Mucosa of stomach (tissue), 1 donor: Measurements from ENCODE around the gene DACT1.
"Not testable (repeated sequence)": the region's sequence is repeated elsewhere in the genome, so short reads cannot be mapped to it uniquely, and the experiment has no call there.

ENCODE experiments used
- H3K27me3 ChIP-seq: one replicate; pipeline ENCODE4 v1.7.0; 2013; ENCODE audit warnings: mild to moderate bottlenecking, low read length; ENCODE audit not compliant: control insufficient read depth, insufficient read depth
- H3K36me3 ChIP-seq: one replicate; pipeline ENCODE4 v1.7.0; 2013; ENCODE audit warnings: low read length; ENCODE audit not compliant: control insufficient read depth, insufficient read depth
- H3K4me1 ChIP-seq: one replicate; pipeline ENCODE4 v1.7.0; 2013; ENCODE audit warnings: mild to moderate bottlenecking, low read length; ENCODE audit not compliant: control insufficient read depth, insufficient read depth
- H3K4me3 ChIP-seq: one replicate; pipeline ENCODE4 v1.7.0; 2013; ENCODE audit warnings: low read length
- H3K9ac ChIP-seq: one replicate; pipeline ENCODE4 v1.7.0; 2013; ENCODE audit warnings: mild to moderate bottlenecking, low read length, moderate library complexity
- H3K9me3 ChIP-seq: one replicate; pipeline ENCODE4 v1.7.0; 2013; ENCODE audit warnings: mild to moderate bottlenecking, low read length, moderate library complexity; ENCODE audit not compliant: control insufficient read depth
- donor health status: Pancreatic carcinoma.

Gene DACT1

DNA sequence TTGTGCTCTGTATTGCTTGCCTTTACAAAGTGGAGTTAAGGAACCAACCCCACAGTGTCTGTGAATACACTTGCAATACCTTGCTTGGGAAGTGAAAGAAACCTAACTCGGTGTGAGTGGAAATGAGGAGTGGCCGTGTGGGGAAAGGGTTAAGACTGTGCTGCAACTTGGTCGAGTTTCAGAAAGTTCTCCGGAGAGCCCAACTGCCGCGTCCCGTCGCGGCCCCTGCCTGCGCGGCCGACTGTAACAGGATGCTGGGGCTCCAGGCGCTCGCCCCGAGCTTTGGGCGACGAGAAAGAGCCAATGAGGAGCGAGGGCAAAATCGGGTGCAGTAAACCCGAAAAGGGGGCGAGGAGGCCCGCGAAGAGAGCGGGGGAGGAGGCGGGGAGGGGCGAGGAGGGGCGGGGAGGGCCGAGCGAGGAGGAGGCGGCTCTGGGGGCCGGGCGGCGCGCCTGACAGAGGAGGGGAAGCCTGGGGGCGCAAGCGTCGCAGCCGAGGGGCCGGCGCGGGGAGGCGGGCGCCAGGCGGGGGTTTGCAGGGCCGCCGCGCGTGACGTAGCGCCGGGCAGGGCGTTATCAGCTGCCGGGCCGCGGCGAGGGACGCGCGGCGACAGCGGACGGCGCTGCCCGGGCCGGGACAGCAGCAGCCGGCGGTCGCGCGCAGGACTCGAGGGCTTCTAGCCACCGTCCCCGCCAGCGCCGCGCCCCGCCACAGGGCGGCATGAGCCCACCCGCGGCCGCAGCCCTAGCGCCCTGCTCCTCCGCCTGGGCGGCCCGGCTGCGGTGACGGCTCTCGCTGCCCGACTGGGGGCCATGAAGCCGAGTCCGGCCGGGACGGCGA lies at the start of gene DACT1:
TSS of gene DACT1 (plus strand) at position 572 of the 840 bp plus-strand sequence. CDS start at position 813, 241 bp downstream.
- H3K36me3 ChIP-seq = no peaks in the 10 kb centered on the region
- peak within 1 kb of the TSS; percentile 59 for H3K9ac ChIP-seq
- no peaks in the 10 kb centered on the region for H3K9me3 ChIP-seq
- peaks cover 11% of the 10 kb centered on the region for H3K4me1 ChIP-seq
- H3K4me3 ChIP-seq = peak within 1 kb of the TSS; percentile 49
- H3K27me3 ChIP-seq = peaks cover 12% of the 10 kb centered on the region

DNA sequence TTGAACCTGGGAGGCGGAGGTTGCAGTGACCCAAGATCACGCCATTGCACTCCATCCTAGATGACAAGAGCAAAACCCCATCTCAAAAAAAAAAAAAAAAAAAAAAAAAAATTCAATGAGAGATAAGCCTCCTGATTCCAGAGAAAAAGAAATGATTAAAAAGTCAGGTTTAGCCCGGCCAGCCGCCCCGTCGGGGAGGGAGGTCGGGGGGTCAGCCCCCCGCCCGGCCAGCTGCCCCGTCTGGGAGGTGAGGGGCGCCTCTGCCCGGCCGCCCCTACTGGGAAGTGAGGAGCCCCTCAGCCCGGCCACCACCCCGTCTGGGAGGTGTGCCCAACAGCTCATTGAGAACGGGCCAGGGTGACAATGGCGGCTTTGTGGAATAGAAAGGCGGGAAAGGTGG lies 49.4 kb upstream of the DACT1 start:
- H3K9me3 ChIP-seq, H3K36me3 ChIP-seq, H3K4me1 ChIP-seq, H3K4me3 ChIP-seq, H3K27me3 ChIP-seq, H3K9ac ChIP-seq: not testable (repeated sequence)

- Histone ChIP-seq H3K9me3 (no peaks in the 10 kb centered on the region), H3K36me3 (no peaks in the 10 kb centered on the region), H3K27me3 (no peaks in the 10 kb centered on the region), H3K4me3 (no peak overlapping the region), H3K4me1 (no peaks in the 10 kb centered on the region), H3K9ac (no peak overlapping the region)
These were observed 43.8 kb upstream of the DACT1 start for GRCh38 chr14:58593977-58594376.

DNA sequence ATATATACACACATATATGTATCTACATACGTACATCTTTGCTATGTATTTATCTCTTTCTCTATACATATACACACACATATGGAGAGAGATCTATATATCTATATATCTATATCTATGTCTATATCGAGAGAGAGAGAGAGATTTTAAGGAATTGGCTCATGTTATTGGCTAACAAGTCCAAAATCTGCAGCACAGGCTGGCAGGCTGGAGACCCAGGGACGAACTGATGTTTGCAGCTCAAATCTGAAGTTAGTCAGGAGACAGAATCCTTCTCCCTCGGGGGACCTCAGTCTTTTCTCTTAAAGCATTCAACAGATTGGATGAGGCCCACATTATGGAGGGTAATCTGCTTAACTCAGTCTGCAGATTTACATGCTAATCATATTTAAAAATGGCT lies 40.7 kb upstream of the DACT1 start:
- H3K36me3 ChIP-seq = no peaks in the 10 kb centered on the region
- H3K27me3 ChIP-seq = no peaks in the 10 kb centered on the region
- H3K4me1 ChIP-seq = no peaks in the 10 kb centered on the region
- no peak overlapping the region for H3K4me3 ChIP-seq
- H3K9ac ChIP-seq = no peak overlapping the region
- no peaks in the 10 kb centered on the region for H3K9me3 ChIP-seq

- H3K4me3 ChIP-seq = no peak overlapping the region
- H3K27me3 ChIP-seq = no peaks in the 10 kb centered on the region
- no peak overlapping the region for H3K9ac ChIP-seq
- no peaks in the 10 kb centered on the region for H3K4me1 ChIP-seq
- H3K36me3 ChIP-seq = no peaks in the 10 kb centered on the region
- no peaks in the 10 kb centered on the region for H3K9me3 ChIP-seq
These were observed 39.5 kb upstream of the DACT1 start for GRCh38 chr14:58598028-58598803.

DNA sequence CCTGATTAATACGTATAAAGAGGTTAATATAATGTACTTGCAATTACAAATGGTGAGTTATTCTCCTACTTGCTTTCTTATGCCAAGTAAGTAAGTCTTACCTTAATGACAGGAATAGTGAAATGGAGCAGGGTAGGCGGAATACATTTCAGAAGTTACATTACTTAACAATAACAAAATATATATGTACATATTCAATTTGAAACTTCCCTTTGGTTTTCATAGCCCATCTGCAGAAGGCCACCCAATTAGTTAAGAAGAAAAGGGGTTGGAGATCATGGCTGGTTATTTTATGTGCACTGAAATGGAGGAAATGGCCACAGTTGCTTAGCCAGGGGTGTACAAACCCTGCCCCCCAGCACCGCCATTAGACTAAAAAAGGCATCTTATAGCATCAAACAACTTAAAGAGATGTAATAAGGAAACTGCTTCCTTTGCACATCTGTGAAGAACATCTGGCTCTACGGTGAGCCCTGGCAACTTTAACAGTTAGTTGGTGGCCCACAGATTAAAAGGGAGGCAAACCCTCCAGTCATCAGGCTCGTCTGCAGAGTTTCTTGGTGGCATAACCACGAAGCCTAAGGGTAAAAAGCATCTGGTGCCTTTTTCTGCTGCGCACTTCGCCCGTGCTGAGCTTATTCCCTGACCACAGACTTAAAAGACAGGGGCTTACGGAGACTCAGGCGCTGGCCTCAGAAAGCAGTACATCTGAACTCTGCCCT lies 38.8 kb upstream of the DACT1 start:
- no peak overlapping the region for H3K9ac ChIP-seq
- H3K9me3 ChIP-seq = no peaks in the 10 kb centered on the region
- no peaks in the 10 kb centered on the region for H3K36me3 ChIP-seq
- no peak overlapping the region for H3K4me3 ChIP-seq
- no peaks in the 10 kb centered on the region for H3K4me1 ChIP-seq
- H3K27me3 ChIP-seq = no peaks in the 10 kb centered on the region

DNA sequence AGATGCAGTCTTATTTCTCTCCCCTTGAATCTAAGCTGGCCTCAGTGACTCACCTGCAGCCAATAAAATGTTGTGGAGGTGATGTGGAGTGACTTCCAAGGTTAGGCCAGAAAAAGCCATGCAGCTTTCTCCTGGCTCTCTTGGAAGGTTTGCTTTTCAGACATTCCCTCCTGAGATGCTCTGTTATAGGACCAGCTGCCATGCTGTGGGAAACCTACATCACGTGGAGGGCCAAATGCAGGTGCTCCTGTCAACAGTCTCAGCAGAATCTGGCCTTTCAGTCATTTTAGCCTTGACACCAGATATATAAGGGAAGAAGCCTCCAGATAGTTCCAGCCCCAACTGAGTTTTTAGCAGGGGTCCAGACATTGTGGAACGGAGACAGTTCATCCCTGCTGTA lies 38.1 kb upstream of the DACT1 start:
- Histone ChIP-seq H3K9ac (no peak overlapping the region), H3K9me3 (no peaks in the 10 kb centered on the region), H3K4me1 (no peaks in the 10 kb centered on the region), H3K4me3 (no peak overlapping the region), H3K36me3 (no peaks in the 10 kb centered on the region), H3K27me3 (no peaks in the 10 kb centered on the region)

DNA sequence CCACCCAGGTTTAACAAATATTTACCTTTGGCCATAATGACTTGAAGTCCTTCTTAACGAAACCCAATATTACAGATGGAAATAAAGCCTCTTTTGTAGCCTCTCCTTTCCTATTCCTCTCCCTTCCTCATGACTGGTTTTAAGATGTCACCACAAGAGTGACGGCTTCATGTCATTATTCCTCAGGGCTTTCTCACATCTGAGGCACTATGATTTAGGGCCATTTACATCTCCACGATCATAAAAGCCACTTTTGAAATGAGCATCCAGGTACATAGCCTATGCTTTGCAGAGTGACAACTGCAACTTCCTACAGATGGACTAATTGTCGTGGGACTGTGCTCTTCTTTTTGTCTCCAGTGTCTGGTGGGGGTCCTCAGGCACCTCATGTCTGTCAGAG lies 32.3 kb upstream of the DACT1 start:
- H3K27me3 ChIP-seq = no peaks in the 10 kb centered on the region
- H3K4me3 ChIP-seq = no peak overlapping the region
- no peaks in the 10 kb centered on the region for H3K36me3 ChIP-seq
- H3K9ac ChIP-seq = no peak overlapping the region
- no peaks in the 10 kb centered on the region for H3K4me1 ChIP-seq
- no peaks in the 10 kb centered on the region for H3K9me3 ChIP-seq

- Histone ChIP-seq H3K36me3 (no peaks in the 10 kb centered on the region), H3K9ac (no peak overlapping the region), H3K4me3 (no peak overlapping the region), H3K27me3 (no peaks in the 10 kb centered on the region), H3K4me1 (no peaks in the 10 kb centered on the region), H3K9me3 (no peaks in the 10 kb centered on the region)
These were observed 30.4 kb upstream of the DACT1 start for GRCh38 chr14:58607131-58607951.

- Histone ChIP-seq H3K27me3 (no peaks in the 10 kb centered on the region), H3K4me1 (no peaks in the 10 kb centered on the region), H3K9me3 (no peaks in the 10 kb centered on the region), H3K9ac (no peak overlapping the region), H3K36me3 (no peaks in the 10 kb centered on the region), H3K4me3 (no peak overlapping the region)
These were observed 29.8 kb upstream of the DACT1 start for GRCh38 chr14:58607952-58608317.

DNA sequence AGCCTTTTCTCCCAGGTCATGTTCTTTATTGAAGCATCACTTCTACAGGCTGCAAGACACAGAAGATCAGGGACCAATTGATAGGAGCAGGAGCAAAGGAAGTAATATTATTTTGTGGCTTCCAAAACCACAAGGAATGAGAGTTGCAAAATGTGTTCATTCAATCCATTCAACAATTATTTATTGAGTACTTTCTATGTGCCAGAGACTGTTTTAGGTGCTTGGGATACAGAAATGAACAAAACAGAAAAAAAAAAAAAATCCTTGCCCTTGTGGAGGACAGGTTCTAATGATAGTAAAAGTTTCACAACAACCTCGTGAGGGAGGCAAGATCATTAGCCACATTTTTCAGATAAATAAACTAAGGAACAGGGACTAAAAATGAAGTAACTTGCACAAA lies 20.1 kb upstream of the DACT1 start:
- Histone ChIP-seq H3K36me3 (no peaks in the 10 kb centered on the region), H3K27me3 (no peaks in the 10 kb centered on the region), H3K4me1 (no peaks in the 10 kb centered on the region), H3K9ac (no peak overlapping the region), H3K4me3 (no peak overlapping the region), H3K9me3 (no peaks in the 10 kb centered on the region)
